GM23248 (cell line): ENCODE data around the gene JUP. TPM values are rescaled to one million over a fixed set of nuclear protein-coding genes. Genes with fewer than 3 reads are reported as not detected.
A peak's percentile ranks its signal among the peaks of the same experiment; 100 is the strongest.

Experiments
- DNase-seq: peaks from one replicate; pipeline ENCODE4 v3.0.0-alpha.2; 2015
- H2AFZ ChIP-seq: fragments of 200-600 bp; sonication (generic); 2 replicates; pipeline ENCODE4 v1.6.1; 2016; ENCODE audit warnings: antibody characterized with exemption
- H3F3A ChIP-seq: fragments of 200-600 bp; sonication (generic); 2 replicates; pipeline ENCODE4 v1.6.1; 2016; ENCODE audit warnings: mild to moderate bottlenecking, antibody characterized with exemption, mixed run types; ENCODE audit not compliant: insufficient read depth
- H3K27ac ChIP-seq: fragments of 200-600 bp; sonication (generic); 2 replicates; pipeline ENCODE4 v1.5.1; 2016; ENCODE audit warnings: mild to moderate bottlenecking
- H3K27me3 ChIP-seq: fragments of 200-600 bp; sonication (generic); replicated peaks from 2 replicates; pipeline ENCODE4 v1.6.1; 2016; ENCODE audit warnings: mild to moderate bottlenecking; ENCODE audit not compliant: insufficient read depth
- H3K36me3 ChIP-seq: fragments of 200-600 bp; sonication (generic); 2 replicates; pipeline ENCODE4 v1.6.1; 2016; ENCODE audit warnings: low read depth, mild to moderate bottlenecking
- H3K4me1 ChIP-seq: fragments of 200-600 bp; sonication (generic); 2 replicates; pipeline ENCODE4 v1.6.1; 2016; ENCODE audit warnings: mild to moderate bottlenecking; ENCODE audit not compliant: insufficient read depth
- H3K4me2 ChIP-seq: fragments of 200-600 bp; sonication (generic); one replicate; pipeline ENCODE4 v1.6.1; 2016; ENCODE audit warnings: mild to moderate bottlenecking; ENCODE audit not compliant: unreplicated experiment
- H3K4me3 ChIP-seq: fragments of 200-600 bp; sonication (generic); 2 replicates; pipeline ENCODE4 v1.5.1; 2016; ENCODE audit warnings: mild to moderate bottlenecking
- H3K79me2 ChIP-seq: fragments of 200-600 bp; sonication (generic); 2 replicates; pipeline ENCODE4 v1.6.1; 2016; ENCODE audit warnings: mild to moderate bottlenecking; ENCODE audit not compliant: insufficient read depth
- H3K9ac ChIP-seq: fragments of 200-600 bp; sonication (generic); 2 replicates; pipeline ENCODE4 v1.6.1; 2016; ENCODE audit warnings: mild to moderate bottlenecking
- H3K9me2 ChIP-seq: fragments of 200-600 bp; sonication (generic); 2 replicates; pipeline ENCODE4 v1.6.1; 2016; ENCODE audit warnings: mixed run types, mild to moderate bottlenecking, moderate library complexity; ENCODE audit not compliant: insufficient read depth
- H3K9me3 ChIP-seq: fragments of 200-600 bp; sonication (generic); one replicate; pipeline ENCODE4 v1.6.1; 2017; ENCODE audit warnings: low read depth
- H4K20me1 ChIP-seq: fragments of 200-600 bp; sonication (generic); 2 replicates; pipeline ENCODE4 v1.6.0; 2016; ENCODE audit not compliant: insufficient read depth
- EZH2 ChIP-seq: fragments of 200-600 bp; sonication (generic); IDR thresholded peaks from 2 replicates; pipeline ENCODE4 v1.6.1; 2018; ENCODE audit warnings: antibody characterized with exemption, mild to moderate bottlenecking; ENCODE audit not compliant: insufficient read depth, poor library complexity, severe bottlenecking
- EZH2phosphoT487 ChIP-seq: fragments of 200-600 bp; sonication (generic); IDR thresholded peaks from 2 replicates; pipeline ENCODE4 v1.6.1; 2018; ENCODE audit warnings: antibody characterized with exemption, moderate library complexity, mild to moderate bottlenecking, low read depth; ENCODE audit not compliant: insufficient read depth
- WGBS, 2 experiments: methylation state at CpG; one replicate each; pipeline ENCODE4 v1.1.6; 2015 to 2017; ENCODE audit warnings: low lambda C conversion rate in 2 of 2, low coverage in 1 of 2; ENCODE audit errors: missing lambda C conversion rate in 2 of 2; 5-methylcytosine and 5-hydroxymethylcytosine counted together
- in situ Hi-C: fragments of 300-500 bp; cut with MboI; formaldehyde crosslinking; loops from 2 replicates; pipeline ENCODE4 v1.15.0; 2020
- polyA plus RNA-seq: library from polyadenylated mRNA; unstranded; fragments of >200 nt; fragmentation: Nextera tagmentation; extraction: Ambion mirVana; gene quantifications from 2 replicates; pipeline ENCODE4 v1.2.1, GENCODE V29; 2016
- total RNA-seq: library from RNA; depleted of rRNA; stranded (reverse); fragments of >200 nt; shearing (Covaris generic); gene quantifications from 2 replicates; pipeline ENCODE4 v1.2.3, GENCODE V29; 2014

Gene JUP
- total and polyA plus RNA-seq, 2 experiments from 2014 or later = 2.3 to 3.6 TPM

GRCh38 chr17:41734949-41735313 lies 51.6 kb downstream of the JUP start:
- DNase-seq = peak; percentile 41
- Histone ChIP-seq H3K4me2 (peak overlapping the region; percentile 70), H3K27me3 (peaks cover 58% of the 10 kb centered on the region), H3K4me1 (peaks cover 6% of the 10 kb centered on the region; the same call in 1 of the 2 replicates), H3K79me2 (no peaks in the 10 kb centered on the region), H4K20me1 (no peaks in the 10 kb centered on the region), H3K9me3 (no peaks in the 10 kb centered on the region), H3K36me3 (no peaks in the 10 kb centered on the region), H3F3A (no peaks in the 10 kb centered on the region), H3K4me3 (peak overlapping the region; percentile 57), H3K27ac (no peak overlapping the region), H3K9me2 (no peaks in the 10 kb centered on the region), H2AFZ (peak overlapping the region; percentile 49), H3K9ac (no peak overlapping the region)
- no peak for TF ChIP-seq EZH2phosphoT487
- TF ChIP-seq EZH2 = peak; percentile 30
- 1% methylated on average over 23 of the region's 23 CpGs for WGBS, 2 experiments
- in situ Hi-C loops = no loop called here

GRCh38 chr17:41734139-41734948 lies 52.2 kb downstream of the JUP start, which contains the start of gene HAP1:
Gene HAP1, minus strand, starts transcription at chr17:41734643. Its CDS starts 9 bp downstream, at chr17:41734634.
- 1 to 2% methylated on average over 68 to 74 of the region's 77 CpGs for WGBS, 2 experiments
- in situ Hi-C loops = no loop called here
- Histone ChIP-seq H3K4me2 (peak within 1 kb of the TSS; percentile 70), H3K36me3 (no peaks in the 10 kb centered on the region), H3K79me2 (no peaks in the 10 kb centered on the region), H3K9me2 (no peaks in the 10 kb centered on the region), H3K9me3 (no peaks in the 10 kb centered on the region), H3K4me1 (no peaks in the 10 kb centered on the region), H4K20me1 (no peaks in the 10 kb centered on the region), H2AFZ (peak within 1 kb of the TSS; percentile 49), H3K27ac (no peak within 1 kb of the TSS), H3K4me3 (peak within 1 kb of the TSS; percentile 57), H3K9ac (no peak within 1 kb of the TSS), H3K27me3 (peaks cover 58% of the 10 kb centered on the region), H3F3A (no peaks in the 10 kb centered on the region)
- peak; percentile 40 for DNase-seq
- TF ChIP-seq EZH2 = peak; percentile 48
- TF ChIP-seq EZH2phosphoT487 = no peak; the same call in 1 of the 2 replicates

- H2AFZ ChIP-seq = no peak overlapping the region; the same call in 1 of the 2 replicates
- H3F3A ChIP-seq = no peaks in the 10 kb centered on the region
- H3K9me2 ChIP-seq = no peaks in the 10 kb centered on the region
- in situ Hi-C loops = no loop called here
- 10% methylated on average over 25 to 30 of the region's 40 CpGs for WGBS, 2 experiments
- H3K27ac ChIP-seq = no peak overlapping the region
- H3K9ac ChIP-seq = no peak overlapping the region
- no peaks in the 10 kb centered on the region for H3K4me1 ChIP-seq
- TF ChIP-seq EZH2 (no peak), EZH2phosphoT487 (0 out of 2 replicates have a peak, but pooled peaks have one; percentile 18)
- H3K9me3 ChIP-seq = no peaks in the 10 kb centered on the region
- H3K4me3 ChIP-seq = peak overlapping the region; percentile 57
- no peaks in the 10 kb centered on the region for H3K36me3 ChIP-seq
- no peak for DNase-seq
- no peaks in the 10 kb centered on the region for H3K79me2 ChIP-seq
- H3K27me3 ChIP-seq = peaks cover 58% of the 10 kb centered on the region
- H4K20me1 ChIP-seq = no peaks in the 10 kb centered on the region
- H3K4me2 ChIP-seq = peak overlapping the region; percentile 70
Measured at GRCh38 chr17:41733348-41734138, 53.0 kb downstream of the JUP start.

- TF ChIP-seq EZH2phosphoT487 (no peak), EZH2 (no peak)
- no peak overlapping the region for H3K9ac ChIP-seq
- H4K20me1 ChIP-seq = no peaks in the 10 kb centered on the region
- H3K4me2 ChIP-seq = no peak overlapping the region
- peaks cover 51% of the 10 kb centered on the region for H3K27me3 ChIP-seq
- no peaks in the 10 kb centered on the region for H3K36me3 ChIP-seq
- no peaks in the 10 kb centered on the region for H3K9me3 ChIP-seq
- H3K27ac ChIP-seq = no peak overlapping the region
- H3K4me1 ChIP-seq = no peaks in the 10 kb centered on the region
- no peak overlapping the region for H2AFZ ChIP-seq
- H3K9me2 ChIP-seq = no peaks in the 10 kb centered on the region
- no peak for DNase-seq
- in situ Hi-C loops = no loop called here
- 39 to 82% methylated on average over 2 to 3 of the region's 3 CpGs for WGBS, 2 experiments
- H3F3A ChIP-seq = no peaks in the 10 kb centered on the region
- H3K79me2 ChIP-seq = no peaks in the 10 kb centered on the region
- H3K4me3 ChIP-seq = no peak overlapping the region
Measured at GRCh38 chr17:41731836-41732235, 54.7 kb downstream of the JUP start.
